Mesenchymal stem cell (in vitro differentiated cells and primary cell): ENCODE data around the gene CTF1. TPM values are rescaled to one million over a fixed set of nuclear protein-coding genes. Genes with fewer than 3 reads are reported as not detected.

Experiments
- DNase-seq: peaks from one replicate; pipeline ENCODE4 v3.0.0-alpha.2; 2013
- H2AFZ ChIP-seq: one replicate; pipeline ENCODE4 v1.6.1; 2013; ENCODE audit warnings: low read depth, mild to moderate bottlenecking, control low read depth, inconsistent platforms, low read length, moderate library complexity
- H2AK5ac ChIP-seq: 2 replicates; pipeline ENCODE4 v1.6.1; 2013; ENCODE audit warnings: low read length, moderate library complexity, mild to moderate bottlenecking, inconsistent platforms; ENCODE audit not compliant: severe bottlenecking
- H2BK120ac ChIP-seq: one replicate; pipeline ENCODE4 v1.6.1; 2013; ENCODE audit warnings: low read depth, mild to moderate bottlenecking, inconsistent platforms, low read length, moderate library complexity
- H2BK12ac ChIP-seq, 2 experiments: one replicate each; pipeline ENCODE4 v1.6.1; 2013; ENCODE audit warnings: inconsistent platforms in 2 of 2, low read length in 2 of 2, mild to moderate bottlenecking in 2 of 2, moderate library complexity in 2 of 2, control low read depth in 1 of 2
- H2BK15ac ChIP-seq: one replicate; pipeline ENCODE4 v1.6.1; 2013; ENCODE audit warnings: mild to moderate bottlenecking, low read depth, inconsistent platforms; ENCODE audit not compliant: poor library complexity, severe bottlenecking
- H2BK5ac ChIP-seq: 2 replicates; pipeline ENCODE4 v1.6.1; 2013; ENCODE audit warnings: low read depth, mild to moderate bottlenecking, low read length, control low read depth, inconsistent platforms; ENCODE audit not compliant: poor library complexity, severe bottlenecking
- H3K14ac ChIP-seq, 2 experiments: one replicate each; pipeline ENCODE4 v1.6.1; 2013; ENCODE audit warnings: inconsistent platforms in 2 of 2, low read length in 2 of 2, control low read depth in 1 of 2, mild to moderate bottlenecking in 1 of 2, moderate library complexity in 1 of 2
- H3K18ac ChIP-seq, 2 experiments: one replicate each; pipeline ENCODE4 v1.6.1; 2013; ENCODE audit warnings: inconsistent platforms in 2 of 2, low read length in 2 of 2, control low read depth in 1 of 2, low read depth in 1 of 2, mild to moderate bottlenecking in 1 of 2
- H3K23ac ChIP-seq, 2 experiments: one replicate each; pipeline ENCODE4 v1.6.1; 2013; ENCODE audit warnings: inconsistent platforms in 2 of 2, low read length in 2 of 2, mild to moderate bottlenecking in 2 of 2, moderate library complexity in 2 of 2, control low read depth in 1 of 2
- H3K27ac ChIP-seq: 2 replicates; pipeline ENCODE4 v1.5.1; 2013; ENCODE audit warnings: mild to moderate bottlenecking, moderate library complexity, low read length, control low read depth, inconsistent platforms; ENCODE audit not compliant: poor library complexity, severe bottlenecking
- H3K27me3 ChIP-seq, 2 experiments: 2 replicates each; pipeline versions ENCODE4 v1.6.1 to v1.7.0; 2013; ENCODE audit warnings: low read length in 2 of 2, mild to moderate bottlenecking in 2 of 2, moderate library complexity in 2 of 2, control low read depth in 1 of 2, inconsistent platforms in 1 of 2; ENCODE audit not compliant: control insufficient read depth in 1 of 2, insufficient read depth in 1 of 2
- H3K36me3 ChIP-seq, 2 experiments: 2 replicates each; pipeline versions ENCODE4 v1.6.1 to v1.7.0; 2013; ENCODE audit warnings: low read length in 2 of 2, control low read depth in 1 of 2, inconsistent platforms in 1 of 2, low read depth in 1 of 2, mild to moderate bottlenecking in 1 of 2; ENCODE audit not compliant: insufficient read depth in 2 of 2, control insufficient read depth in 1 of 2
- H3K4ac ChIP-seq, 2 experiments: one replicate each; pipeline ENCODE4 v1.6.1; 2013; ENCODE audit warnings: inconsistent platforms in 2 of 2, low read length in 2 of 2, mild to moderate bottlenecking in 2 of 2, moderate library complexity in 2 of 2, control low read depth in 1 of 2, low read depth in 1 of 2
- H3K4me1 ChIP-seq: 2 replicates; pipeline ENCODE4 v1.6.1; 2013; ENCODE audit warnings: low read depth, low read length, control low read depth; ENCODE audit not compliant: control insufficient read depth, insufficient read depth
- H3K4me2 ChIP-seq: 2 replicates; pipeline ENCODE4 v1.6.1; 2013; ENCODE audit warnings: low read length, mild to moderate bottlenecking, inconsistent platforms; ENCODE audit not compliant: poor library complexity, severe bottlenecking
- H3K4me3 ChIP-seq, 2 experiments: 2 replicates each; pipeline versions ENCODE4 v1.5.1 to v1.7.0; 2013; ENCODE audit warnings: low read length in 2 of 2, mild to moderate bottlenecking in 2 of 2, control low read depth in 1 of 2, low read depth in 1 of 2; ENCODE audit not compliant: insufficient read depth in 1 of 2
- H3K79me1 ChIP-seq: replicated peaks from 2 replicates; pipeline ENCODE4 v1.6.1; 2013; ENCODE audit warnings: mild to moderate bottlenecking, control low read depth, low read length, inconsistent platforms; ENCODE audit not compliant: poor library complexity, severe bottlenecking
- H3K9ac ChIP-seq: 2 replicates; pipeline ENCODE4 v1.7.0; 2013; ENCODE audit warnings: mild to moderate bottlenecking, low read length, moderate library complexity
- H3K9me3 ChIP-seq: 2 replicates; pipeline ENCODE4 v1.7.0; 2013; ENCODE audit warnings: mild to moderate bottlenecking, low read length; ENCODE audit not compliant: control insufficient read depth
- H4K8ac ChIP-seq: one replicate; pipeline ENCODE4 v1.6.1; 2013; ENCODE audit warnings: inconsistent platforms, mild to moderate bottlenecking, low read length, moderate library complexity
- H4K91ac ChIP-seq: one replicate; pipeline ENCODE4 v1.6.1; 2013; ENCODE audit warnings: mild to moderate bottlenecking, low read length, inconsistent platforms
- WGBS: methylation state at CpG from one replicate; pipeline ENCODE4 v1.1.7; 2013; ENCODE audit warnings: mixed read lengths; 5-methylcytosine and 5-hydroxymethylcytosine counted together
- small RNA-seq: library from polyadenylated mRNA; stranded (forward); fragments of <200 nt; extraction: miRNeasy Mini kit (QIAGEN cat#:217004); gene quantifications from one replicate; pipeline ENCODE3, GENCODE V24; 2013; ENCODE audit warnings: low read depth

The CTF1 gene

DNA sequence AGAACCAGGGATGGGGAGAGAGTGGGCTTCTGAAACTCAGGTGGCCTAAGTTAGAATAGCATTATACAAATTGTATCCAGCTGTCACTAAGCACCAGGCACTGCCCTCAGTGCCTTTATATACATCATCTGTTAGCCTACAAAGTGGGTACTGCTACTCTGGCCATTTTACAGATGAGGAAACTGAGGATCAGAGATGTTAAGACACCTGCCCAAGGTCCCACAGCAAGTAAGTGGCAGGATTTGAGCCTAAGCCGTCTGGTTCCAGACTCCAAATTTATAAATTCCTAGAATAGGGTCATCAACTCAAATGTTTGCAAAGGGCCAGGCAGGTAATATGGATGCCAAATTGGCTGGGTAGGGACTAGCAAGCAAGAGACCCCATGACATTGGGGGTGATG lies 54.8 kb downstream of the CTF1 start:
- Histone ChIP-seq H3K18ac (no peak overlapping the region), H2BK15ac (no peak overlapping the region), H2AFZ (no peak overlapping the region), H3K9me3 (no peaks in the 10 kb centered on the region), H3K79me1 (peaks cover 13% of the 10 kb centered on the region), H3K4ac (peak overlapping the region in 1 of 2 experiments; percentile 2), H2BK120ac (no peak overlapping the region), H2BK12ac (peak overlapping the region; percentile 4 to 96), H3K36me3 (peaks cover 19 to 27% of the 10 kb centered on the region in 2 experiments), H3K4me1 (peaks cover 31% of the 10 kb centered on the region), H3K4me3 (peak overlapping the region in 1 of 2 experiments; percentile 99), H3K9ac (peak overlapping the region; percentile 98), H2AK5ac (peak overlapping the region; percentile 24), H3K23ac (no peak overlapping the region), H3K27ac (no peak overlapping the region), H4K91ac (no peak overlapping the region), H3K14ac (no peak overlapping the region), H3K27me3 (no peaks in the 10 kb centered on the region), H3K4me2 (no peak overlapping the region), H2BK5ac (no peak overlapping the region), H4K8ac (no peak overlapping the region)
- no peak for DNase-seq
- WGBS, result 100% methylated on average over 1 of the region's 1 CpG

DNA sequence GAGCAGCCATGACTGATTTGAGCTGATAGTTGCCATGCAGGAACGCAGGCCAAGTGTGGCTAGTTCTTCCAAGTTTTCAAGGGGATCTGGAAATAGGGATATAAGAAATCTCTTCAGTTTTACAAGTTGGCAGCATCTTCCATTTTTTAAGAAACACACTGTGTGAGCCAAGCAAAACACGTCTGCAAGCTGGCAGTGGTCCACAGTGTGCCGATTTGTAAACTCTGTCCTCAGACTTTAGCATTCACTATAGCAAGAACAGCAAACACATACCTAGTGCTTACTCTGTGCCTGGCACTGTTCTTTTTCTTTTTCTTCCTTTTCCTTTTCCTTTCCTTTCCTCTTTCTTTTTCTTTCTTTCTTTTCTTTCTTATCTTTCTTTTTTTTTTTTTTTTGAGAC lies 55.3 kb downstream of the CTF1 start:
- Histone ChIP-seq H2BK15ac (no peak overlapping the region), H3K27ac (no peak overlapping the region), H3K4ac (no peak overlapping the region), H2BK5ac (no peak overlapping the region), H3K18ac (no peak overlapping the region), H3K27me3 (no peaks in the 10 kb centered on the region), H3K79me1 (peaks cover 13% of the 10 kb centered on the region), H3K4me3 (no peak overlapping the region), H3K23ac (no peak overlapping the region), H2BK120ac (no peak overlapping the region), H2AK5ac (no peak overlapping the region), H4K8ac (no peak overlapping the region), H3K9ac (peak overlapping the region; percentile 49), H3K4me2 (no peak overlapping the region), H3K9me3 (no peaks in the 10 kb centered on the region), H2BK12ac (no peak overlapping the region), H2AFZ (no peak overlapping the region), H3K4me1 (peaks cover 31% of the 10 kb centered on the region), H3K36me3 (peaks cover 17 to 23% of the 10 kb centered on the region in 2 experiments), H4K91ac (no peak overlapping the region), H3K14ac (no peak overlapping the region)
- no peak for DNase-seq
- WGBS, result 79% methylated on average over 3 of the region's 3 CpGs

DNA sequence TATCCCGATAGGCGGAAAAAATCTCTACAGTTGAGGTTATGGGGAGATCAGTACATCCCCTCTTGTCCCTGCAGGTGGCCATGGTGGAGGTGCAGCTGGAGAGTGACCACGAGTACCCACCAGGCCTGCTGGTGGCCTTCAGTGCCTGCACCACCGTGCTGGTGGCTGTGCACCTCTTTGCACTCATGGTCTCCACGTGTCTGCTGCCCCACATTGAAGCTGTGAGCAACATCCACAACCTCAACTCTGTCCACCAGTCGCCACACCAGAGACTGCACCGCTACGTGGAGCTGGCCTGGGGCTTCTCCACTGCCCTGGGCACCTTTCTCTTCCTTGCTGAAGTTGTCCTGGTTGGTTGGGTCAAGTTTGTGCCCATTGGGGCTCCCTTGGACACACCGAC lies 56.7 kb downstream of the CTF1 start:
- peaks cover 13% of the 10 kb centered on the region for H3K79me1 ChIP-seq
- no peak overlapping the region for H2BK5ac ChIP-seq
- DNase-seq, result no peak
- no peak overlapping the region for H2BK15ac ChIP-seq
- H3K23ac ChIP-seq, result no peak overlapping the region
- no peaks in the 10 kb centered on the region for H3K27me3 ChIP-seq
- no peak overlapping the region for H3K14ac ChIP-seq
- H2AK5ac ChIP-seq, result no peak overlapping the region
- WGBS, result 78% methylated on average over 9 of the region's 9 CpGs
- no peak overlapping the region for H3K4ac ChIP-seq
- peak overlapping the region in 1 of 2 experiments; percentile 2 for H2BK12ac ChIP-seq
- H4K8ac ChIP-seq, result peak overlapping the region; percentile 45
- H3K9ac ChIP-seq, result no peak overlapping the region
- H3K27ac ChIP-seq, result no peak overlapping the region
- H2BK120ac ChIP-seq, result no peak overlapping the region
- no peak overlapping the region for H3K4me2 ChIP-seq
- H3K4me3 ChIP-seq, result no peak overlapping the region
- no peaks in the 10 kb centered on the region for H3K9me3 ChIP-seq
- H2AFZ ChIP-seq, result no peak overlapping the region
- peak overlapping the region; percentile 52 for H4K91ac ChIP-seq
- H3K36me3 ChIP-seq, result peaks cover 10 to 12% of the 10 kb centered on the region in 2 experiments
- H3K18ac ChIP-seq, result no peak overlapping the region
- H3K4me1 ChIP-seq, result peaks cover 26% of the 10 kb centered on the region

Small RNA genes lying within 50 kb of the gene (small RNA-seq; reads per million reads assigned to genes)
- gene AC135048.1 (not detected), gene MIR4519 (not detected), gene MIR762 (not detected)
